GM12801 (cell line): ENCODE measurements around the gene CLEC10A.

Experiments
- CTCF ChIP-seq: IDR thresholded peaks from one replicate; pipeline ENCODE4 v1.5.1; 2011; ENCODE audit warnings: control low read depth; ENCODE audit not compliant: insufficient read length; ENCODE audit errors: extremely low read depth

CLEC10A gene

DNA sequence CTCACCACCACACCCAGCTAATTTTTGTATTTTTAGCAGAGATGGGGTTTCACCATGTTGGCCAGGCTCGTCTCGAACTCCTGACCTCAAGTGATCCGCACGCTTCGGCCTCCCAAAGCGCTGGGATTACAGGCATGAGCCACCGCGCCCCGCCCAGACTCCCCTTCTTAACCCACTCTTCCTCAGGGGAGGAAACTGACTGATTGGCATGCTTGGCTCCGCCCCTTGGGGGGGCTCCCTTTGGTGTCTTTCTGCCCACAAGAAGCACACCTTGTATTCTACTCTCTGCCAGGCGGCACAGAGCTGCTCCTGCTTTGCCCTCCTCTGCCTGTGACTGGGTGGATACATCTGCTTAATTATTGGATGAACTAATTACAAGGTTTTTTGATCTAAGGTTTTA lies 39.3 kb upstream of the CLEC10A start:
- no peak for TF ChIP-seq CTCF

DNA sequence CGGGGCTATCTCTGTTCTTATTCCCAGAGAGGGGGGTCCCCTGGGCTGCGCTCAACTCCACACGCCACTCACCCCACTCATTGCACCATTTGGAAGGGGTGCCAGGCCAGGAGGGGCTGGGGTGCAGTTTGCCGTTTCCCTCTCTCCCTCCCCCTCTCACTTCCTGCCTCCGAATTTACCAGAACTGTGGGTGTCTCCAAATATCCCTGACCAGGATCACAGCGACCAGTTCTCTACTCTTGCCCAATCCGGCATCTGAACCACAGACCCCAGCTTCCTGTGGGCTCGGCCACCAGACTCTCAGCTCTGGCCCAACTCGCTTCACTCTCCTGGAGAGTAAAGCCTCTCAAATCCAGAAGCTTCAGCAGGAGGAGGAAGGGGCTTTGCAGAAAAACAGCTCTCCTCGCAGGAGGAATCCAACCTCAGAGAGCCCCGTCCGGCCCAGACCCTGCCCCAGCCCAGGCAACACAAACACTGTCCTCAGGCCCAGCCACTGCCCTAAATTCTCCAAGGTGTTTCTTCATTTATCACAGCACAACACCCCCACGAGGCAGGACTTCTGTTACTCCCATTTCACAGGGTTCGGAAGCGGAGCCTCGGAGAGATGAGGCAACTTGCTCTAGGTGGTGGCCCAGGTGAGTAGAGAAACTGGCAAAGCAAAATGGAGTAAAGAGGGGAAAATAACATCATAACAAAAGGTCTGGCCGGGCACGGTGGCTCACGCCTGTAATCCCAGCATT lies 35.0 kb upstream of the CLEC10A start:
- no peak for TF ChIP-seq CTCF

- TF ChIP-seq CTCF = no peak
These were observed 34.3 kb upstream of the CLEC10A start, which contains the start of gene ASGR2 for GRCh38 chr17:7114241-7114874. Gene ASGR2 (minus strand): TSS chr17:7114822. CDS start chr17:7114240, 582 bp downstream.

- TF ChIP-seq CTCF = no peak
These were observed 33.4 kb upstream of the CLEC10A start for GRCh38 chr17:7113273-7114071.

DNA sequence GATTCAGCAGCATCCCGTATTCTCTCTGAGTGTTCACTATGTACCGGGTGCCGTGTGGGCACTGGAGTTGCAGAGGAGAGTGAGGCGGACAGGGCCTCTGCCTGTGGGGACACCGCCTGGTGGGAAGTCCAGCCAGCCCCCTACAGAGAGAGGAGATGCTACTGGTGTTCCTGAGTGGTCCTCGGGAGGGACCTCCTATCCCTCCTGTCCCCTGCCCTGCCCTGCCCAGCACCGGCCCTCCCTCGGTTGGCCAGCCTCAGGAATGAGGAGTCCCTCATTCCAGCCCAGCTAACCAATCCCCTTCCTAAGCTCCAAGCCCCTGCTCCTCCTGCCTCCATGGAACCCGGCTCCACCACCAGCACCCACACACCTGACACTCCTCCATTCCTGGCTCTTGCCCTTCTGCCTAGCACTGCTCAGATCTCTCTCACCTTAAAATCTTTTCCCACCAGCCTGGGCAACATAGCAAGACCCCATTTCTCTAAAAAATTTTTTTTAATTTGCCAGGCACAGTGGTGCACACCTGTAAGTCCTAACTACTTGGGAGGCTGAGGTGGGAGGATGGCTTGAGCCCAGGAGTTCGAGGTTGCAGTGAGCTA lies 32.6 kb upstream of the CLEC10A start:
- TF ChIP-seq CTCF = no peak

- no peak for TF ChIP-seq CTCF
These were observed 31.9 kb upstream of the CLEC10A start for GRCh38 chr17:7111784-7112509.
